ENCODE data around the gene NUP50.

- TF ChIP-seq CTCF (conservative IDR thresholded peaks at IDR 0.05 in 1 of 2, IDR thresholded peaks at IDR 0.05 in 1 of 2; ENCODE audit: low read depth in 1 of 2, low read length in 2 of 2) = no peak
- TF ChIP-seq EZH2 (IDR thresholded peaks at IDR 0.05; ENCODE audit: low read length, missing control alignments) = no peak
These were observed 43.3 kb upstream of the NUP50 start for GRCh38 chr22:45120440-45120839.

Measured in fibroblast of lung (primary cell).